Neural progenitor cell (in vitro differentiated cells): ENCODE results near the gene REL.

Source experiments
- CTCF ChIP-seq: fragments of 200-600 bp; sonication (generic); IDR thresholded peaks from 2 replicates; pipeline ENCODE4 v1.5.1; 2017; ENCODE audit warnings: antibody characterized with exemption, mild to moderate bottlenecking
- EZH2 ChIP-seq: fragments of 200-600 bp; sonication (generic); IDR thresholded peaks from 2 replicates; pipeline ENCODE4 v1.6.1; 2017; ENCODE audit warnings: antibody characterized with exemption, mild to moderate bottlenecking, moderate library complexity

DNA sequence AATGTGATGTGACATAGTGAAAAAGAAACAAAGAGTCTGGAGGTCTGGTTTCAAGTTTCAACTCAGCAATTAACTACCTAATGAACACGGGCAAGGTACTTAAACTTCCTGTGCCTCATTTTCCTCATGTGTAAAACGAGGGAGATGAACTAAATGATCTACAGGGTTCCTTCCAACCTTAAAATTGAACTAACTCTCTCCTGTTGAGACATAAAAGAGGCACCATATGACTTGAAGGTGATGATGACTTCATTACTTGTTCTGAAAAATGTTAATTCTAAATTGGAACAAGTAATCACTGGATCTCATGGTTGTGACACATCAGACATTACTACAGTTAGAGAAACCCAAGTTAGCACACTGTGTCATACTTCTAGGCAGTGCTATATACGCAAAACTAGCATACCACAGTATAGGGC, 8.9 kb upstream of the REL start:
- TF ChIP-seq CTCF (no peak), EZH2 (no peak)
